ENCODE measurements around the gene RAPGEF6. TPM values are rescaled to one million over a fixed set of nuclear protein-coding genes. Genes with fewer than 3 reads are reported as not detected.

RAPGEF6 gene
- polyA plus RNA-seq, 1 donor from 2014 or later = 121 TPM

- H3K27ac ChIP-seq (ENCODE audit: low read length) = no peak overlapping the region
- H3F3A ChIP-seq (ENCODE audit: insufficient read depth, low read length, poor library complexity, severe bottlenecking) = no peaks in the 10 kb centered on the region
- H4K20me1 ChIP-seq (ENCODE audit: insufficient read depth) = no peaks in the 10 kb centered on the region
- H3K9me2 ChIP-seq (ENCODE audit: insufficient read depth, low read length) = no peaks in the 10 kb centered on the region
- no peaks in the 10 kb centered on the region for H3K9me3 ChIP-seq (ENCODE audit: low read length)
- H3K27me3 ChIP-seq (ENCODE audit: insufficient read depth, low read depth, low read length) = no peaks in the 10 kb centered on the region
- no peak overlapping the region for H3K9ac ChIP-seq (ENCODE audit: low read length)
- H3K79me2 ChIP-seq (replicated peaks; ENCODE audit: insufficient read depth, low read length) = no peaks in the 10 kb centered on the region
- no peak for TF ChIP-seq SMC3 (conservative IDR thresholded peaks at IDR 0.05; ENCODE audit: poor library complexity)
- TF ChIP-seq REST (IDR thresholded peaks at IDR 0.05; ENCODE audit: borderline replicate concordance) = no peak
- TF ChIP-seq EP300 (conservative IDR thresholded peaks at IDR 0.05; ENCODE audit: poor library complexity, severe bottlenecking) = no peak
- no peak for TF ChIP-seq TAF1 (IDR thresholded peaks at IDR 0.05; ENCODE audit: low read depth)
- H3K4me3 ChIP-seq (ENCODE audit: low read length) = no peak overlapping the region
- no peaks in the 10 kb centered on the region for H3K36me3 ChIP-seq (ENCODE audit: insufficient read depth, low read length)
- H3K4me2 ChIP-seq (ENCODE audit: low read length) = no peak overlapping the region
- H2AFZ ChIP-seq (ENCODE audit: low read depth, low read length) = no peak overlapping the region
Observed at GRCh38 chr5:131563434-131564228, 71.4 kb downstream of the RAPGEF6 start.

- Histone ChIP-seq H3F3A (ENCODE audit: insufficient read depth, low read length, poor library complexity, severe bottlenecking) (no peaks in the 10 kb centered on the region), H3K36me3 (ENCODE audit: insufficient read depth, low read length) (no peaks in the 10 kb centered on the region), H3K9me2 (ENCODE audit: insufficient read depth, low read length) (no peaks in the 10 kb centered on the region), H3K27me3 (ENCODE audit: insufficient read depth, low read depth, low read length) (no peaks in the 10 kb centered on the region), H3K4me3 (ENCODE audit: low read length) (no peak overlapping the region), H3K27ac (ENCODE audit: low read length) (no peak overlapping the region), H3K9ac (ENCODE audit: low read length) (no peak overlapping the region), H3K79me2 (replicated peaks; ENCODE audit: insufficient read depth, low read length) (no peaks in the 10 kb centered on the region), H2AFZ (ENCODE audit: low read depth, low read length) (no peak overlapping the region), H3K9me3 (ENCODE audit: low read length) (no peaks in the 10 kb centered on the region), H4K20me1 (ENCODE audit: insufficient read depth) (no peaks in the 10 kb centered on the region), H3K4me2 (ENCODE audit: low read length) (no peak overlapping the region)
- TF ChIP-seq CTCF (IDR thresholded peaks at IDR 0.05; ENCODE audit: poor library complexity, severe bottlenecking) = no peak
- TF ChIP-seq REST (IDR thresholded peaks at IDR 0.05; ENCODE audit: borderline replicate concordance) = no peak
- no peak for TF ChIP-seq TAF1 (IDR thresholded peaks at IDR 0.05; ENCODE audit: low read depth)
- TF ChIP-seq POLR2AphosphoS5 (IDR thresholded peaks at IDR 0.05) = no peak
- TF ChIP-seq EZH2 (IDR thresholded peaks at IDR 0.05; ENCODE audit: borderline replicate concordance, insufficient read depth, low read length, poor library complexity, severe bottlenecking) = no peak
Observed at GRCh38 chr5:131550606-131551005, 84.4 kb downstream of the RAPGEF6 start.

All from neural cell (in vitro differentiated cells).